Ishikawa (cell line): ENCODE data around the gene PRR16.

Experiments used
- CEBPB ChIP-seq: IDR thresholded peaks from 2 replicates; pipeline ENCODE4 v1.6.1; 2012
- CREB1 ChIP-seq: IDR thresholded peaks from 2 replicates; pipeline ENCODE4 v1.6.1; 2012; ENCODE audit warnings: low read depth
- EP300 ChIP-seq: IDR thresholded peaks from 2 replicates; pipeline ENCODE4 v1.6.1; 2012; ENCODE audit warnings: borderline replicate concordance
- FOXM1 ChIP-seq: IDR thresholded peaks from 2 replicates; pipeline ENCODE4 v1.6.1; 2012; ENCODE audit warnings: low read depth, borderline replicate concordance
- NFIC ChIP-seq: IDR thresholded peaks from 2 replicates; pipeline ENCODE4 v1.6.1; 2012
- RAD21 ChIP-seq: IDR thresholded peaks from 2 replicates; pipeline ENCODE4 v1.6.1; 2012; ENCODE audit warnings: low read depth
- TAF1 ChIP-seq: IDR thresholded peaks from 2 replicates; pipeline ENCODE4 v1.6.1; 2012; ENCODE audit warnings: low read depth, mild to moderate bottlenecking
- TCF12 ChIP-seq: IDR thresholded peaks from 2 replicates; pipeline ENCODE4 v1.6.1; 2012; ENCODE audit warnings: low read depth
- TEAD4 ChIP-seq: IDR thresholded peaks from 2 replicates; pipeline ENCODE4 v1.6.1; 2012
- YY1 ChIP-seq: IDR thresholded peaks from 2 replicates; pipeline ENCODE4 v1.6.1; 2012; ENCODE audit warnings: low read depth
- TF ChIP-seq, protein P1 (sequence below): IDR thresholded peaks from 2 replicates; pipeline ENCODE4 v1.6.1; 2012
- TF ChIP-seq, protein P2 (sequence below): IDR thresholded peaks from 2 replicates; pipeline ENCODE4 v1.6.1; 2012; ENCODE audit warnings: low read depth, mild to moderate bottlenecking
- TF ChIP-seq, protein P3 (sequence below): IDR thresholded peaks from 2 replicates; pipeline ENCODE4 v1.6.1; 2012

GRCh38 chr5:120443607-120444006, 20.5 kb upstream of the PRR16 start:
- TF ChIP-seq TCF12 (no peak), CREB1 (no peak), RAD21 (no peak), TAF1 (no peak), CEBPB (no peak), FOXM1 (no peak), NFIC (no peak), YY1 (no peak), TEAD4 (no peak), EP300 (no peak)
- TF ChIP-seq, protein P1, sequence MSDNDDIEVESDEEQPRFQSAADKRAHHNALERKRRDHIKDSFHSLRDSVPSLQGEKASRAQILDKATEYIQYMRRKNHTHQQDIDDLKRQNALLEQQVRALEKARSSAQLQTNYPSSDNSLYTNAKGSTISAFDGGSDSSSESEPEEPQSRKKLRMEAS: no peak
- TF ChIP-seq, protein P2, sequence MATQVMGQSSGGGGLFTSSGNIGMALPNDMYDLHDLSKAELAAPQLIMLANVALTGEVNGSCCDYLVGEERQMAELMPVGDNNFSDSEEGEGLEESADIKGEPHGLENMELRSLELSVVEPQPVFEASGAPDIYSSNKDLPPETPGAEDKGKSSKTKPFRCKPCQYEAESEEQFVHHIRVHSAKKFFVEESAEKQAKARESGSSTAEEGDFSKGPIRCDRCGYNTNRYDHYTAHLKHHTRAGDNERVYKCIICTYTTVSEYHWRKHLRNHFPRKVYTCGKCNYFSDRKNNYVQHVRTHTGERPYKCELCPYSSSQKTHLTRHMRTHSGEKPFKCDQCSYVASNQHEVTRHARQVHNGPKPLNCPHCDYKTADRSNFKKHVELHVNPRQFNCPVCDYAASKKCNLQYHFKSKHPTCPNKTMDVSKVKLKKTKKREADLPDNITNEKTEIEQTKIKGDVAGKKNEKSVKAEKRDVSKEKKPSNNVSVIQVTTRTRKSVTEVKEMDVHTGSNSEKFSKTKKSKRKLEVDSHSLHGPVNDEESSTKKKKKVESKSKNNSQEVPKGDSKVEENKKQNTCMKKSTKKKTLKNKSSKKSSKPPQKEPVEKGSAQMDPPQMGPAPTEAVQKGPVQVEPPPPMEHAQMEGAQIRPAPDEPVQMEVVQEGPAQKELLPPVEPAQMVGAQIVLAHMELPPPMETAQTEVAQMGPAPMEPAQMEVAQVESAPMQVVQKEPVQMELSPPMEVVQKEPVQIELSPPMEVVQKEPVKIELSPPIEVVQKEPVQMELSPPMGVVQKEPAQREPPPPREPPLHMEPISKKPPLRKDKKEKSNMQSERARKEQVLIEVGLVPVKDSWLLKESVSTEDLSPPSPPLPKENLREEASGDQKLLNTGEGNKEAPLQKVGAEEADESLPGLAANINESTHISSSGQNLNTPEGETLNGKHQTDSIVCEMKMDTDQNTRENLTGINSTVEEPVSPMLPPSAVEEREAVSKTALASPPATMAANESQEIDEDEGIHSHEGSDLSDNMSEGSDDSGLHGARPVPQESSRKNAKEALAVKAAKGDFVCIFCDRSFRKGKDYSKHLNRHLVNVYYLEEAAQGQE: no peak
- TF ChIP-seq, protein P3, sequence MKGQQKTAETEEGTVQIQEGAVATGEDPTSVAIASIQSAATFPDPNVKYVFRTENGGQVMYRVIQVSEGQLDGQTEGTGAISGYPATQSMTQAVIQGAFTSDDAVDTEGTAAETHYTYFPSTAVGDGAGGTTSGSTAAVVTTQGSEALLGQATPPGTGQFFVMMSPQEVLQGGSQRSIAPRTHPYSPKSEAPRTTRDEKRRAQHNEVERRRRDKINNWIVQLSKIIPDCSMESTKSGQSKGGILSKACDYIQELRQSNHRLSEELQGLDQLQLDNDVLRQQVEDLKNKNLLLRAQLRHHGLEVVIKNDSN: no peak
